Testis (tissue), 2 donors: ENCODE measurements around the gene DZIP1L.

ENCODE experiments used
- CTCF ChIP-seq, 3 experiments: fragments of 450-650 bp in 2 of 3; fragments of 200-600 bp in 1 of 3; sonication (generic) in 1 of 3; IDR thresholded peaks; one replicate each; pipeline ENCODE4 v1.5.1; 2016 to 2019; ENCODE audit warnings: antibody characterized with exemption in 3 of 3, mild to moderate bottlenecking in 2 of 3, moderate library complexity in 1 of 3
- POLR2A ChIP-seq: fragments of 450-650 bp; IDR thresholded peaks from one replicate; pipeline ENCODE4 v1.6.1; 2017; ENCODE audit warnings: antibody characterized with exemption, mild to moderate bottlenecking, moderate library complexity

GRCh38 chr3:138032567-138032966 is 82.8 kb downstream of the DZIP1L start:
- TF ChIP-seq CTCF (IDR thresholded peaks at IDR 0.05) = no peak
- TF ChIP-seq POLR2A = no peak
